HG03354 (cell line): ENCODE measurements around the gene MOB2.

Experiments
- ATAC-seq: cut with Tn5 transposase; IDR thresholded peaks from one replicate; pipeline ENCODE4 v1.9.1; 2021; ENCODE audit warnings: mild to moderate bottlenecking; ENCODE audit not compliant: unreplicated experiment, poor library complexity, severe bottlenecking

The MOB2 gene

GRCh38 chr11:1490651-1491050 lies 4.1 kb upstream of the MOB2 start:
- ATAC-seq, result no peak

DNA sequence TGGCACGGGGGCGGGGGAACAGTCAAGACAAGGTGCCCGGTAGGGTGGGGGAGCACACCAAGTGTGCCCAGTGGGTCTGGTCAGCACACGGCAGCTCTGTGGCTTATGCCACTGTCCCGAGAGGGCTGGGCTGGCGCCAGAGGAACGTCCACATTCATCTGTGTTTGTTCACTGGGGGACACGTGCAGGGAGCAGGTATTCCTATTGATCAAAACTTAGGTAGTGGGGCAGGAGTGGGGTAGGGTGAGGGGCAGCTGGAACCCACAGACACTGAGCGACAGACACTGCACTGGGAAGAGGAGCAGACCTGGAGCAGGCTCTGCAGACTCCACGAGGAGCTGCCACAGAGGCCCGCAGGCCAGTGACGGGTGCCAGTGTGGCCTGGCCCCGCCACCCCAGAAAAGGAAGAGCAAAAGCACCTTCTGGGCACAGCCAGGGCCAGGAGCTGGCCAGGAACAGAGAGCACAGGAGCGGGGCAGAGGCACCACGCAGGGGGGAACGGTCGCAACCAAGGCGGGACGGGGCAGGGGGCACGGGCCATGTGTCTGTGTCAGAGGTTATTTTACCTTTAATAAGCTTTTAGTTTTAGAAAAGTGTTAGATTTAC lies 2.1 kb upstream of the MOB2 start:
- ATAC-seq, result no peak

DNA sequence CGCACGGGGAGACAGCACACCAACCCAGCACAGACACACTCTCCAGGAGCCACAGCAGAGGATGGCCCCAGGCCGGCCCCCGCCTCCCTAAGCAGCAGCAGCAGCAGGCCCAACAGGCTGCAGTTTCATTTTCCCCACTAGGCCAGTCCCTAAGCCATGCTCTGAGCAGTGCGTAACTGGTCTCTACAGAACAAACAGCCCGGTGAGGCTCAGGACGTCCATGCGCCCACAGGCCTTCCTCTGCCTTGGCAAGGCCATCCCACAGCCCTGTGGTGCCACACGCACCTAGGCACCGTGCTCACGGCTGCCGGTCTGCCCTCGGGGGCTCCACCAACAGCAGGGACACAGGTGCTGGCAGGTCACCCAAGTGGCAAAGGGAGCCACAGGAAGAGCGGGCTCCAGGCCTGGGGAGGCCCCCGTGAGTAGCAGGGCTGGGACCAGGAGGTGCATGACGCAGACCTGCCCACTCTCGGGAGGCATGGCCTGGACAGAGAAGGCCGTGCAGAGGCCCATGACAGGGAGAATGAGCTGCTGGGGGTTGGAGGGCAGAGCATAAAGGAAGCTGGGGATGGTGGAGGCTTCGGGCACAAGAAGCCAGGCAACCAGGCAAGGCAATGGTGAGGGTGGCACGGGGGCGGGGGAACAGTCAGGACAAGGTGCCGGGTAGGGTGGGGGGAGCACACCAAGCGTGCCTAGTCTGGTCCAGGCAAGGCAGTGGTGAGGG lies 1.4 kb upstream of the MOB2 start:
- no peak for ATAC-seq

- ATAC-seq, result no peak
Measured at GRCh38 chr11:1487091-1487850, 692 bp upstream of the MOB2 start.

- ATAC-seq, result no peak
Measured at GRCh38 chr11:1485504-1485885, 1.1 kb downstream of the MOB2 start.

GRCh38 chr11:1484695-1485503 lies 1.7 kb downstream of the MOB2 start:
- ATAC-seq, result no peak

GRCh38 chr11:1484061-1484671 lies 2.4 kb downstream of the MOB2 start:
- ATAC-seq, result no peak

DNA sequence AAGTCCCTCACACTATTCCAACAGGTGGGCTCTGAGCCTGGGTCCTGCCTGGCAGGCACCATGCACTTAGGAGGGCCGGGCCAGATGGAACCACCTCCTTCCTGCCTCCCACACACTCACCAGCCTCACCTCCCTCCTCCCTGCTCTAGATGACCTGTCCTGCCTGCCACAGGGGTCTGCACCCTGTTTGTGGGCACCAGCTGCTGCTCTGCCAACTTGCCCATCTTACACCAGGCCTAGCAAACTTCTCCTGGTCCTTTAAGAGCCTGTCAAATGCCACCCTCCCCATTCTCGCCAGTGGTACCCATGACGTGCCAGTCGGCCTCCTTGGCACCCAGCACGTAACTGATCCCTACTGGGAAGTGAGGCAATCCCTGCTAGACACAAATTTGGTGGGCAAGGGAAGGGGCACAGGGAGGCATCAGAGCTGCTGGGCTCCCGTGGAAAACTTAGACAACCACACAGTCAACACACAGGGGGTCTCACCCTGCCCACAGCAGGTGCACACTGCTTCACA lies 3.1 kb downstream of the MOB2 start:
- no peak for ATAC-seq

DNA sequence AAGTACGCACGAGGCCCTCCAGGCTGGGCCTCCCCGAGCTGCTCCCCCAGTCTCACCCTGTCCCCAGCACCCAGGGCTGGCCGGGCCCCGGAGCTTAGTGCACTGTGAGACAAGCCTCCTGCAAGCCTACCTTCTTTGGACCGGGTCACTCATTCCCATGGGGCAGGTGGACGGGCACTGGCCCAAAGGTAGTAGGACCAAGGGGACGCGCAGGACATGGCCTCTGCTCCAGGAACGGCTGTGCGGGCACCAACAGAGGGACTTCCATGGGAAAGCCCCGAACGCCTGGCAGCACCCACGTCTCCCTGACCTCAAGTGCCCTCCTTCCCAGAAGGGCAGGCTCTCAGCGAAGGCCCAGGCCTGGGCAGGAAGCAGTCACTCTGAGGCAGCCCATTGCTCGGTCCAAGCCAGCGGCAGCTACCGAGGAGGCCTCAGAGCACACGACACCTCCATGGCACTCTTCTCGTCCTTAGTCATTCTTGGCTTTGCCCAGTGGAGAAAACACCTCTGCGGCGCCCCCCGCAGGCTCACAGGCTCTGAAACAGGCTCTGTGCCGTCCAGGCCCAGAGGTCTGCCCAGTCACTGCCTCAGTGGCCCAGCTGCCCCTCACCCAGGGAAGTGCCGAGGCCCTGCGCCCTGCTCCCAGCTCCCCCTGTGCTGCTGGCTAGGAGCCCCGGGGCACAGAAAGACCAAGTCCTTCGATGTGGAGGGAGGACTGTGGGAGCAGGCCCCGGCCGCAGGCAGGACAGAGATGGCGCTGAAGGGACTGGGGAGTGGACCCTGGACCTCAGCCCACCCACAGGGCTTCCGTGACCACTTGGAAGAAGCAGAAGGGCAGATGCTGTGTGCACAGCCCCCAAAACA lies 3.8 kb downstream of the MOB2 start:
- ATAC-seq, result no peak

- no peak for ATAC-seq
Measured at GRCh38 chr11:1481861-1482441, 4.6 kb downstream of the MOB2 start.

DNA sequence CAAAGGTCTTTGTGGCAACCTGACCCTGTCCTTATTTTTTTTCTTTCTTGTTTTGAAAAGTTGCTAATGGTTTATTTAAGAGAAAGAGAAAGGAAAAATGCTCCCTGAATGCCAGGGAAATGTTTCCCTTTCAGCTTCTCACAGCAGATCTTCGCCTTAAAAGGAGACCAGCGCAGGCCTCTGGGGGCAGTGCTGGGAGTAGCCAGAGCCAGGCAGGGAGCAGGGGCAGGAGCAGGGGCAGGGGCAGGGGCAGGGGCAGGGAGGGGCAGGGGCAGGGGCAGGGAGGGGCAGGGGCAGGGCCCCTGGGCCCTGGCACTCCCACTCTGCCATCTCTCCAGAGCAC lies 5.1 kb downstream of the MOB2 start:
- no peak for ATAC-seq

DNA sequence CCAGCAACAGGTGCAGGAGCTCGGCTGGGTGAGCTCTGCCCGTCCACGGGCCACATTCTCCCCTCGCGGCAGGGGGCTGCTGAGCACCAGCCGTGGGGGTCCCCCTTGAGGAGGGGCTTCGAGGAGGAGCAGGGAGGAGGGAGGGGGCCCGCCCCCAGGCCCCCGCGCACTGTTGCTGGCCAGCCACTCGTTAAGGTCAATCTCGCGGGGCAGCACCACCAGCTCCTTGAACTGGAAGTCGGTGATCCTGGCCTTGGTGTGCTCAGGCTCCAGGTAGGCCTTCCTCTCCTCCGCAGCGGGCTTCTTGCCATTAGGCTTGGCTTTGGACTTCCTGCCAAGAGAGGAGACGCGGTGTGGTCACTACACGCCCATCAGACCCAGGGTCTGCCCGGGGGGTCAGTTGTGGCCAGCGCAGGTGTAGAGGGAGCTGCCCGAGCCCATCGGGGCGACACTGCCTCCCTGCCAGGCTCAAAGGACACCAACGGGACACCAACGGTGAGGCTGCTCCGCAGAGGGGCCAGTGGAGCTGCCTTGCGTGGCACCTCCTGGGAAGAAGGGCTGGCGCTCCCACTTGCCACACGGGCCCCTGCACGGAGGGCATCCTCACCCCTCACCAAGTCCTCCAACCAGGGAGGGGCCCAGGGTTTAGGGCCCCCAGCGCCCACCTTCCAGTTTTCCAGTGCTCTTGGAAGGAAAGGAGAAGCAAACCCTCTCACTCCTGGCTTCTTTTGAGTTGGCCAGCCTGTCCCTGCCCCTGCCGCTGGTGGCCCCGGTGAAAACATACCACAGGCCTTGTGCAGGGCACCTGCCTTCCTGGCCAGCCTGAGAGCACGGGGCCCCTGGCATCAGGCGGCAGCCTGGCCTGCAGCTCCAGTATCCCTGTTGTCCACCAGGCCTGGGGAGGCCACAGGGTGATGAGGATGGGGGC lies 5.8 kb downstream of the MOB2 start:
- no peak for ATAC-seq

DNA sequence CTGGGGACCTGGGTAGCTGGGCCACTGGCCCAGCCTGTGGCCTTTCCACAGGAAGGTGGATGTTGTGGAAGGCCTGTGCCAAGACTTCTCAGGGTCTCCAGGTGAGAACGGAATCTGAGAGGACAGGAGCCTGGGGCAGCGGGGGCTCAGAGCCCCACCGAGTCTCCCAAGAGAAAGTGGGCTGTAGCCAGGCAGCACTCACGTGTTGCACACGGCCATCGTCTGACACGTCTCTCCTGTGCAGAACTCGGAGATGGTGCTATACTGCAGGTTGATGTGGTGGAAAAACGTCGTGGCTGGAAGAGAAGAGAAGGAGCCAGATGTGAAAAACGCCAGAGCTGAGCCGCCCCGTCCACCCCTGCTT lies 6.4 kb downstream of the MOB2 start:
- ATAC-seq, result no peak

DNA sequence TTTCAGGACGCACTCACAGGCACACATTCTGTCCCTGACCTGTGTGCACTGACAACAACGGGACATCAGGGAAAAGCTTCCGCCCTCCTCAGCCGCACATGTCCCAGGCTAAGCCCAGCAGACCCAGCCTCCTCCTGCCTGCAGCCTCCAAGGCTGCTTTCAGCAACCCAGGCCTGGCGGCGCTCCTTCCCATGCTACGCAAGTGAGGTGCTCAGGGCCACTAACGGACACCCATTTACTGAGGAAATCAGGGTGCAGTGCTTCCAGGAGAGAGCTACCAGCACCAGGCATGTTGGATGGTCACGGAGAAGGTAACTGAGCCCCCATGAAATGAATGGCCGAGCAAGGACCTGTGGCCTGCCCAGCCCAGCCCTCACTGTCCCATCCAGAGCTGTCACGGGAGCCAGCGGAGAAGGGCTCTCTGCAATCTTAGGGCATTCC lies 6.9 kb downstream of the MOB2 start:
- ATAC-seq, result no peak

DNA sequence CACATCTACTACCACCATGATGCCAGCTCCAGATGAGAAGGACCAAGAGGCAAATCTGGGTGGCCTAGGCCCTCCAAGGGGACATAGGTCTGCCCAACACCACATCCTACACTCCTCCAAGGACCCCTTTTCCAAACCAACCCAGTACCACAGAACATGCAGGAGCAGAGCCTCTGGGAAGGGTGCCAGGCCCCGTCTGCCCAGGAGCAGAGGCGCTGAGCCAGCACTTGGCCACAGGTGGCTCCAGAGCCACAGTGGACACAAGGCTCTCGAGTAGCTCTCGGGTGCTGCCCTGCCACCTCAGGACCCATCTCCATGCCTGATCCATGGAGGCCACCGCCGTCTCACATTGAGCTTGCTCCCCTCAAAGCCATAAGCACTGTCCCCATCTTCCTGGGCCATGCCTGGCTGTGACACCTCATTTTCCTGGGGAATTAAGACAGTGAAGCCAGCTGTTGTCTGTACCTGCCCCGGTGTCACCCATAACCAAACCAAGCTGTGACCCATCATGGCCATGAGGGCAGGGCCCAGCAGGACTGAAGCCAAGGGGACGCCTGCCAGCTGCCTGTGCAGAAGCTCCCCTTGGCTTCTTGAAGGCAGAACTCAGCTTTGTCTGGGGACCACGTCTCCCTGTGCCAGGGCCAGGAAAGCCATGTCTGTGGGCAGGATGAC lies 7.4 kb downstream of the MOB2 start:
- no peak for ATAC-seq

DNA sequence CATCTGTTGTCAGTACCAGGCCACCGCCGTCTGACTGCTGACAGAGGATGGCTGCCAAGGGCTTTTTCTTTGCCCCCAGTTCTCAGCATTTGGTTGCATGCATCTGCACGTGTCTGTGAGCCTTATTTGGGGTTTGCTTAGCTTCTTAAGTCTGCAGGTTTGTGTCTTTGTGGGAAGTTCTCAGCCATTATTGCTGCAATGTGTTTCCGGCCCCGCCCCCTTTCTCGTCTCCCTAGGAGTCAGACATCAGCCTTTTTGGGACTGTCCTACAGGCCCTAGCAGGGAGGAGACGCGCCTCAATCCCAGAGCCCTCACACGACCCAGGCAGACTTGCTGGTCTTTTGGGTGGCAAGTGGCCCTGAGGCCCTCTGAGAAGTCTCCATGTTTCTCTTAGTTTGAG lies 8.0 kb downstream of the MOB2 start:
- ATAC-seq, result no peak

- no peak for ATAC-seq
Measured at GRCh38 chr11:1478011-1478410, 8.6 kb downstream of the MOB2 start.
